ENCODE results near the gene MLLT3.

GRCh38 chr9:20316372-20316771 lies 305.9 kb downstream of the MLLT3 start:
- TF ChIP-seq EZH2phosphoT487 (conservative IDR thresholded peaks at IDR 0.05; ENCODE audit: low read length) = no peak
- no peak for TF ChIP-seq CTCF (IDR thresholded peaks at IDR 0.05; ENCODE audit: insufficient read depth, low read length, poor library complexity, severe bottlenecking)

Measured in SU-DHL-6 (cell line).